ENCODE measurements around the gene OR1L1.

- TF ChIP-seq GATAD2B (IDR thresholded peaks at IDR 0.05; ENCODE audit: borderline replicate concordance) (no peak), CC2D1A (IDR thresholded peaks at IDR 0.05) (no peak), NFYB (IDR thresholded peaks at IDR 0.05; ENCODE audit: extremely low read depth, insufficient read length) (no peak)
These were observed 23.3 kb downstream of the OR1L1 start for GRCh38 chr9:122684851-122685250.
